Upper lobe of left lung (tissue), 4 donors: Measurements from ENCODE around the gene CTLA4.

Source experiments
- EP300 ChIP-seq, 4 donors: sonication (generic); formaldehyde crosslinking; IDR thresholded peaks; one replicate each; pipeline ENCODE4 v1.5.1; 2017; ENCODE audit warnings: antibody characterized with exemption in 4 of 4, control low read depth in 2 of 4
- POLR2A ChIP-seq, 4 donors: fragments of 450-650 bp; IDR thresholded peaks; one replicate each; pipeline ENCODE4 v1.5.1; 2016 to 2017; ENCODE audit warnings: antibody characterized with exemption in 4 of 4, mild to moderate bottlenecking in 2 of 4
- POLR2AphosphoS5 ChIP-seq, 2 donors: sonication (generic); formaldehyde crosslinking; IDR thresholded peaks; one replicate each; pipeline ENCODE4 v1.5.1; 2017; ENCODE audit warnings: antibody characterized with exemption in 2 of 2
- TF ChIP-seq, protein P1 (sequence below), 6 experiments: fragments of 450-650 bp in 4 of 6; fragments of 200-600 bp in 2 of 6; sonication (generic) in 2 of 6; IDR thresholded peaks; one replicate each; pipeline ENCODE4 v1.5.1; 2016 to 2019; ENCODE audit warnings: antibody characterized with exemption in 6 of 6

DNA sequence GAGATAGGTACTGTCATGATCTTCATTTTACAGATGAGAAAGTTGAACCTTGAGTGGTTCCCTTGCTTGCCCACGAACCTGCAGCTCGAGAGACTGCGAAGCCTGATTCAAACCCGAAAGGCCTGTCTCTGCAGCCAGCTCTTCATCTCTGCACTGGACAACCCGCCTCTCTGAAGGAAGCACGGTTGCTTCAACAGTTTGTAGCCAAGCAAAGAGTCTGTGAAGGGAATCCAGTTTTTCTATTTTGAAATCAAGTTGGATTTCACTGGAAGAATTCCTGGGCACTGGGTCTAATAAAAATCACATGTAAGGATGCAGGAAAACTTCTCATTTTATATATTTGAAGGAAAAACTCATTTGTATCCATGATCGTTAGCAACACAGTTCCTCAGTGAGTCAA, 47.7 kb downstream of the CTLA4 start:
- TF ChIP-seq, protein P1, sequence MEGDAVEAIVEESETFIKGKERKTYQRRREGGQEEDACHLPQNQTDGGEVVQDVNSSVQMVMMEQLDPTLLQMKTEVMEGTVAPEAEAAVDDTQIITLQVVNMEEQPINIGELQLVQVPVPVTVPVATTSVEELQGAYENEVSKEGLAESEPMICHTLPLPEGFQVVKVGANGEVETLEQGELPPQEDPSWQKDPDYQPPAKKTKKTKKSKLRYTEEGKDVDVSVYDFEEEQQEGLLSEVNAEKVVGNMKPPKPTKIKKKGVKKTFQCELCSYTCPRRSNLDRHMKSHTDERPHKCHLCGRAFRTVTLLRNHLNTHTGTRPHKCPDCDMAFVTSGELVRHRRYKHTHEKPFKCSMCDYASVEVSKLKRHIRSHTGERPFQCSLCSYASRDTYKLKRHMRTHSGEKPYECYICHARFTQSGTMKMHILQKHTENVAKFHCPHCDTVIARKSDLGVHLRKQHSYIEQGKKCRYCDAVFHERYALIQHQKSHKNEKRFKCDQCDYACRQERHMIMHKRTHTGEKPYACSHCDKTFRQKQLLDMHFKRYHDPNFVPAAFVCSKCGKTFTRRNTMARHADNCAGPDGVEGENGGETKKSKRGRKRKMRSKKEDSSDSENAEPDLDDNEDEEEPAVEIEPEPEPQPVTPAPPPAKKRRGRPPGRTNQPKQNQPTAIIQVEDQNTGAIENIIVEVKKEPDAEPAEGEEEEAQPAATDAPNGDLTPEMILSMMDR (IDR thresholded peaks at IDR 0.05), result no peak
- no peak for TF ChIP-seq POLR2A (IDR thresholded peaks at IDR 0.05)
- no peak for TF ChIP-seq EP300 (IDR thresholded peaks at IDR 0.05)
- TF ChIP-seq POLR2AphosphoS5 (IDR thresholded peaks at IDR 0.05), result no peak
